T-helper 1 cell treated with Interleukin-12 subunit alpha and Interleukin-12 subunit beta and Interleukin-4 antibody, amounts not matched to agents 30 μg/mL and 1 μg/mL, for 36 hours (primary cell): ENCODE results near the gene AKAP8.
"Not testable (repeated sequence)": the region's sequence is repeated elsewhere in the genome, so short reads cannot be mapped to it uniquely, and the experiment has no call there.

Source experiments
- H3K27ac Mint-ChIP-seq: one replicate; pipeline ENCODE4 v1.8.0; 2021; ENCODE audit warnings: mild to moderate bottlenecking, mixed read lengths
- H3K27me3 Mint-ChIP-seq: one replicate; pipeline ENCODE4 v1.8.0; 2021; ENCODE audit warnings: low read depth, mixed read lengths
- H3K36me3 Mint-ChIP-seq: one replicate; pipeline ENCODE4 v1.8.0; 2021; ENCODE audit warnings: low read depth, mixed read lengths
- H3K4me1 Mint-ChIP-seq: one replicate; pipeline ENCODE4 v1.8.0; 2021; ENCODE audit warnings: low read depth, mixed read lengths
- H3K4me3 Mint-ChIP-seq: one replicate; pipeline ENCODE4 v1.8.0; 2021; ENCODE audit warnings: mild to moderate bottlenecking, moderate library complexity, mixed read lengths
- H3K9me3 Mint-ChIP-seq: one replicate; pipeline ENCODE4 v1.8.0; 2021; ENCODE audit warnings: mixed read lengths

The AKAP8 gene

GRCh38 chr19:15397782-15398181, 18.2 kb upstream of the AKAP8 start:
- Mint-ChIP-seq H3K27me3 (no peaks in the 10 kb centered on the region), H3K27ac (no peak overlapping the region), H3K36me3 (peaks cover 45% of the 10 kb centered on the region), H3K9me3 (no peaks in the 10 kb centered on the region), H3K4me1 (no peaks in the 10 kb centered on the region), H3K4me3 (no peak overlapping the region)

- no peaks in the 10 kb centered on the region for H3K4me1 Mint-ChIP-seq
- H3K27ac Mint-ChIP-seq = no peak overlapping the region
- H3K36me3 Mint-ChIP-seq = peaks cover 45% of the 10 kb centered on the region
- H3K4me3 Mint-ChIP-seq = no peak overlapping the region
- no peaks in the 10 kb centered on the region for H3K9me3 Mint-ChIP-seq
- no peaks in the 10 kb centered on the region for H3K27me3 Mint-ChIP-seq
These were observed 17.6 kb upstream of the AKAP8 start for GRCh38 chr19:15397236-15397635.

- Mint-ChIP-seq H3K27me3 (no peaks in the 10 kb centered on the region), H3K27ac (no peak overlapping the region), H3K4me1 (no peaks in the 10 kb centered on the region), H3K36me3 (peaks cover 45% of the 10 kb centered on the region), H3K4me3 (no peak overlapping the region), H3K9me3 (no peaks in the 10 kb centered on the region)
These were observed 16.8 kb upstream of the AKAP8 start for GRCh38 chr19:15396436-15396835.

GRCh38 chr19:15395251-15395650, 15.7 kb upstream of the AKAP8 start:
- H3K4me1 Mint-ChIP-seq, H3K27ac Mint-ChIP-seq, H3K9me3 Mint-ChIP-seq, H3K27me3 Mint-ChIP-seq, H3K4me3 Mint-ChIP-seq: not testable (repeated sequence)
- H3K36me3 Mint-ChIP-seq = peaks cover 43% of the 10 kb centered on the region

- peaks cover 41% of the 10 kb centered on the region for H3K36me3 Mint-ChIP-seq
- no peak overlapping the region for H3K27ac Mint-ChIP-seq
- H3K9me3 Mint-ChIP-seq = no peaks in the 10 kb centered on the region
These were observed 14.8 kb upstream of the AKAP8 start for GRCh38 chr19:15394426-15394825.

GRCh38 chr19:15393963-15394362, 14.4 kb upstream of the AKAP8 start:
- peaks cover 41% of the 10 kb centered on the region for H3K36me3 Mint-ChIP-seq
- no peak overlapping the region for H3K27ac Mint-ChIP-seq

More at GRCh38 chr19:15394426-15394825, 14.8 kb upstream of the AKAP8 start:
- Mint-ChIP-seq H3K27me3 (no peaks in the 10 kb centered on the region), H3K4me3 (no peak overlapping the region), H3K4me1 (no peaks in the 10 kb centered on the region)

GRCh38 chr19:15390814-15391213, 11.2 kb upstream of the AKAP8 start:
- Mint-ChIP-seq H3K4me1 (no peaks in the 10 kb centered on the region), H3K27me3 (no peaks in the 10 kb centered on the region), H3K36me3 (peaks cover 21% of the 10 kb centered on the region), H3K4me3 (no peak overlapping the region), H3K9me3 (no peaks in the 10 kb centered on the region), H3K27ac (no peak overlapping the region)

More at GRCh38 chr19:15393963-15394362, 14.4 kb upstream of the AKAP8 start:
- Mint-ChIP-seq H3K4me1 (no peaks in the 10 kb centered on the region), H3K9me3 (no peaks in the 10 kb centered on the region), H3K4me3 (no peak overlapping the region), H3K27me3 (no peaks in the 10 kb centered on the region)

- no peak overlapping the region for H3K27ac Mint-ChIP-seq
- H3K27me3 Mint-ChIP-seq = no peaks in the 10 kb centered on the region
- H3K4me3 Mint-ChIP-seq = peak overlapping the region; percentile 60
- no peaks in the 10 kb centered on the region for H3K9me3 Mint-ChIP-seq
- H3K36me3 Mint-ChIP-seq = peaks cover 7% of the 10 kb centered on the region
- peaks cover 28% of the 10 kb centered on the region for H3K4me1 Mint-ChIP-seq
These were observed 2.3 kb upstream of the AKAP8 start for GRCh38 chr19:15381864-15382263.

GRCh38 chr19:15381429-15381828, 1.8 kb upstream of the AKAP8 start:
- Mint-ChIP-seq H3K27ac (peak overlapping the region; percentile 71), H3K36me3 (peaks cover 7% of the 10 kb centered on the region), H3K27me3 (no peaks in the 10 kb centered on the region), H3K9me3 (no peaks in the 10 kb centered on the region), H3K4me1 (peaks cover 31% of the 10 kb centered on the region), H3K4me3 (peak overlapping the region; percentile 60)

- H3K4me1 Mint-ChIP-seq = peaks cover 31% of the 10 kb centered on the region
- peak overlapping the region; percentile 99 for H3K4me3 Mint-ChIP-seq
- H3K36me3 Mint-ChIP-seq = peaks cover 7% of the 10 kb centered on the region
- no peaks in the 10 kb centered on the region for H3K27me3 Mint-ChIP-seq
- H3K9me3 Mint-ChIP-seq = no peaks in the 10 kb centered on the region
- H3K27ac Mint-ChIP-seq = peak overlapping the region; percentile 87
These were observed 536 bp upstream of the AKAP8 start for GRCh38 chr19:15379999-15380647.

- peak overlapping the region; percentile 99 for H3K4me3 Mint-ChIP-seq
- H3K36me3 Mint-ChIP-seq = peaks cover 7% of the 10 kb centered on the region
- H3K9me3 Mint-ChIP-seq = no peaks in the 10 kb centered on the region
- peak overlapping the region; percentile 93 for H3K27ac Mint-ChIP-seq
- H3K4me1 Mint-ChIP-seq = peaks cover 31% of the 10 kb centered on the region
- no peaks in the 10 kb centered on the region for H3K27me3 Mint-ChIP-seq
These were observed 979 bp downstream of the AKAP8 start for GRCh38 chr19:15378534-15379082.

- Mint-ChIP-seq H3K27ac (no peak overlapping the region), H3K4me3 (no peak overlapping the region), H3K36me3 (peaks cover 21% of the 10 kb centered on the region), H3K9me3 (no peaks in the 10 kb centered on the region), H3K27me3 (no peaks in the 10 kb centered on the region), H3K4me1 (peaks cover 16% of the 10 kb centered on the region)
These were observed 4.7 kb downstream of the AKAP8 start for GRCh38 chr19:15374796-15375440.

GRCh38 chr19:15374105-15374651, 5.4 kb downstream of the AKAP8 start:
- H3K9me3 Mint-ChIP-seq = no peaks in the 10 kb centered on the region
- H3K27ac Mint-ChIP-seq = no peak overlapping the region
- peaks cover 21% of the 10 kb centered on the region for H3K36me3 Mint-ChIP-seq
- peaks cover 16% of the 10 kb centered on the region for H3K4me1 Mint-ChIP-seq
- H3K4me3 Mint-ChIP-seq = no peak overlapping the region
- no peaks in the 10 kb centered on the region for H3K27me3 Mint-ChIP-seq

- peaks cover 25% of the 10 kb centered on the region for H3K36me3 Mint-ChIP-seq
- H3K27me3 Mint-ChIP-seq = no peaks in the 10 kb centered on the region
- no peaks in the 10 kb centered on the region for H3K9me3 Mint-ChIP-seq
- peaks cover 16% of the 10 kb centered on the region for H3K4me1 Mint-ChIP-seq
- H3K27ac Mint-ChIP-seq = no peak overlapping the region
- H3K4me3 Mint-ChIP-seq = no peak overlapping the region
These were observed 5.9 kb downstream of the AKAP8 start for GRCh38 chr19:15373644-15374043.

- Mint-ChIP-seq H3K4me1 (peaks cover 12% of the 10 kb centered on the region), H3K27me3 (no peaks in the 10 kb centered on the region), H3K27ac (no peak overlapping the region), H3K4me3 (no peak overlapping the region), H3K36me3 (peaks cover 25% of the 10 kb centered on the region), H3K9me3 (no peaks in the 10 kb centered on the region)
These were observed 6.7 kb downstream of the AKAP8 start for GRCh38 chr19:15372891-15373301.
